Cardiac muscle cell (in vitro differentiated cells and primary cell): ENCODE results near the gene CERKL. TPM values are rescaled to one million over a fixed set of nuclear protein-coding genes. Genes with fewer than 3 reads are reported as not detected.

ENCODE experiments used
- DNase-seq, 2 donors: peaks; one replicate each; pipeline versions ENCODE4 v3.0.0 to v3.0.0-alpha.2; 2010 to 2017; ENCODE audit warnings: low read depth in 1 of 2, low spot score in 1 of 2
- H3K27ac ChIP-seq: fragments of 200-600 bp; sonication (generic); 2 replicates; pipeline ENCODE4 v1.5.1; 2016
- H3K27me3 ChIP-seq: fragments of 200-600 bp; sonication (generic); 2 replicates; pipeline ENCODE4 v1.6.0; 2016; ENCODE audit warnings: control low read depth
- H3K36me3 ChIP-seq: fragments of 200-600 bp; sonication (generic); 2 replicates; pipeline ENCODE4 v1.5.1; 2016; ENCODE audit warnings: control low read depth
- H3K4me1 ChIP-seq: fragments of 200-600 bp; sonication (generic); 2 replicates; pipeline ENCODE4 v1.8.1; 2017; ENCODE audit warnings: low read depth, mild to moderate bottlenecking, mixed run types
- H3K4me3 ChIP-seq: fragments of 200-600 bp; sonication (generic); 2 replicates; pipeline ENCODE4 v1.5.1; 2016; ENCODE audit warnings: mild to moderate bottlenecking
- H3K9me3 ChIP-seq: fragments of 200-600 bp; sonication (generic); 2 replicates; pipeline ENCODE4 v1.5.1; 2017; ENCODE audit warnings: low read depth, mild to moderate bottlenecking, control low read depth
- CTCF ChIP-seq: IDR thresholded peaks from 2 replicates; pipeline ENCODE4 v1.5.1; 2012; ENCODE audit warnings: low read depth, mild to moderate bottlenecking, low read length
- polyA plus RNA-seq: library from polyadenylated mRNA; unstranded; fragments of >200 nt; fragmentation: Nextera tagmentation; extraction: Ambion mirVana; gene quantifications from 2 replicates; pipeline ENCODE4 v1.2.1, GENCODE V29; 2016
- total RNA-seq: library from RNA; depleted of rRNA; stranded (reverse); fragments of >200 nt; gene quantifications from 2 replicates; pipeline ENCODE4 v1.2.3, GENCODE V29; 2016

CERKL gene
- total and polyA plus RNA-seq, 2 experiments from 2014 or later: 0.06 to 0.15 TPM

GRCh38 chr2:181683518-181684453 is 26.9 kb upstream of the CERKL start:
- no peak for TF ChIP-seq CTCF
- H3K27ac ChIP-seq: no peak overlapping the region

GRCh38 chr2:181682795-181683517 is 26.1 kb upstream of the CERKL start:
- no peak for TF ChIP-seq CTCF
- H3K4me1 ChIP-seq: peaks cover 6% of the 10 kb centered on the region

More at GRCh38 chr2:181683518-181684453, 26.9 kb upstream of the CERKL start:
- Histone ChIP-seq H3K4me1 (peaks cover 6% of the 10 kb centered on the region), H3K27me3 (peaks cover 100% of the 10 kb centered on the region), H3K9me3 (no peaks in the 10 kb centered on the region), H3K4me3 (peak overlapping the region; percentile 6), H3K36me3 (no peaks in the 10 kb centered on the region)
- peak; percentile 5 to 34 for DNase-seq

GRCh38 chr2:181682026-181682789 is 25.3 kb upstream of the CERKL start:
- TF ChIP-seq CTCF: no peak
- H3K4me1 ChIP-seq: peaks cover 6% of the 10 kb centered on the region
- H3K9me3 ChIP-seq: no peaks in the 10 kb centered on the region
- no peak for DNase-seq
- no peak overlapping the region for H3K27ac ChIP-seq
- H3K27me3 ChIP-seq: peaks cover 100% of the 10 kb centered on the region
- H3K4me3 ChIP-seq: no peak overlapping the region
- no peaks in the 10 kb centered on the region for H3K36me3 ChIP-seq

More at GRCh38 chr2:181682795-181683517, 26.1 kb upstream of the CERKL start:
- Histone ChIP-seq H3K4me3 (peak overlapping the region; percentile 6), H3K36me3 (no peaks in the 10 kb centered on the region), H3K27me3 (peaks cover 100% of the 10 kb centered on the region), H3K9me3 (no peaks in the 10 kb centered on the region), H3K27ac (no peak overlapping the region)
- DNase-seq: no peak

- no peak overlapping the region for H3K27ac ChIP-seq
- TF ChIP-seq CTCF: no peak
- H3K27me3 ChIP-seq: peaks cover 100% of the 10 kb centered on the region
- no peaks in the 10 kb centered on the region for H3K36me3 ChIP-seq
- DNase-seq: no peak
- no peaks in the 10 kb centered on the region for H3K9me3 ChIP-seq
- H3K4me3 ChIP-seq: no peak overlapping the region
- H3K4me1 ChIP-seq: peaks cover 6% of the 10 kb centered on the region
These were observed 24.3 kb upstream of the CERKL start for GRCh38 chr2:181680937-181681811.
